MM.1S (cell line): ENCODE measurements around the gene FEM1A.
"Not testable (repeated sequence)": the region's sequence is repeated elsewhere in the genome, so short reads cannot be mapped to it uniquely, and the experiment has no call there.

Experiments
- EZH2 ChIP-seq: fragments of 300-600 bp; sonication (generic); optimal IDR thresholded peaks from 2 replicates; pipeline ENCODE3; 2017; ENCODE audit warnings: low read depth, mild to moderate bottlenecking, antibody characterized with exemption, low read length, mixed read lengths
- TF ChIP-seq, protein P1 (sequence below): fragments of 300-600 bp; sonication (generic); IDR thresholded peaks from 2 replicates; pipeline ENCODE4 v1.5.1; 2016; ENCODE audit warnings: antibody characterized with exemption, low read length, mixed read lengths

DNA sequence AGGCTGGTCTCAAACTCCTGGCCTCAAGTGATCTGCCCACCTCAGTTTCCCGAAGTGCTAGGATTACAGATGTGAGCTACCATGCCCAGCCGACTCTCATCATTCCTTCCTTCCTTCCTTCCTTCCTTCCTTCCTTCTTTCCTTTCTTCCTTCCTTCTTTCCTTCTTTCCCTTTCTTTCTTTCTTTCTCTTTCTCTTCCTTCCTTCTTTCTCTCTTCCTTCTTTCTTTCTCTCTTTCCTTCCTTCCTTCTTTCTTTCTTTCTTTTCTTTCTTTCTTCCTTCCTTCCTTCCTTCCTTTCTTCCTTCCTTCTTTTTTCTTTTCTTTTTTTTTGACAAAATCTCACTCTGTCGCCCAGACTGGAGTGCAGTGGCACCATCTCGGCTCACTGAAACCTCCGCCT is 13.4 kb upstream of the FEM1A start:
- TF ChIP-seq, protein P1, sequence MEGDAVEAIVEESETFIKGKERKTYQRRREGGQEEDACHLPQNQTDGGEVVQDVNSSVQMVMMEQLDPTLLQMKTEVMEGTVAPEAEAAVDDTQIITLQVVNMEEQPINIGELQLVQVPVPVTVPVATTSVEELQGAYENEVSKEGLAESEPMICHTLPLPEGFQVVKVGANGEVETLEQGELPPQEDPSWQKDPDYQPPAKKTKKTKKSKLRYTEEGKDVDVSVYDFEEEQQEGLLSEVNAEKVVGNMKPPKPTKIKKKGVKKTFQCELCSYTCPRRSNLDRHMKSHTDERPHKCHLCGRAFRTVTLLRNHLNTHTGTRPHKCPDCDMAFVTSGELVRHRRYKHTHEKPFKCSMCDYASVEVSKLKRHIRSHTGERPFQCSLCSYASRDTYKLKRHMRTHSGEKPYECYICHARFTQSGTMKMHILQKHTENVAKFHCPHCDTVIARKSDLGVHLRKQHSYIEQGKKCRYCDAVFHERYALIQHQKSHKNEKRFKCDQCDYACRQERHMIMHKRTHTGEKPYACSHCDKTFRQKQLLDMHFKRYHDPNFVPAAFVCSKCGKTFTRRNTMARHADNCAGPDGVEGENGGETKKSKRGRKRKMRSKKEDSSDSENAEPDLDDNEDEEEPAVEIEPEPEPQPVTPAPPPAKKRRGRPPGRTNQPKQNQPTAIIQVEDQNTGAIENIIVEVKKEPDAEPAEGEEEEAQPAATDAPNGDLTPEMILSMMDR, result not testable (repeated sequence)
- TF ChIP-seq EZH2, result not testable (repeated sequence)
